Tibial nerve (tissue), 4 donors: ENCODE results near the gene POLL. TPM values are rescaled to one million over a fixed set of nuclear protein-coding genes. Genes with fewer than 3 reads are reported as not detected.

Experiments used
- DNase-seq, 2 donors: peaks; one replicate each; pipeline ENCODE4 v3.0.0-alpha.2; 2019; ENCODE audit warnings: low spot score in 2 of 2
- H3K27ac ChIP-seq, 4 donors: fragments of 200-600 bp; sonication (generic) in 3 of 4; one replicate each; pipeline ENCODE4 v1.5.1; 2017 to 2019; ENCODE audit warnings: mild to moderate bottlenecking in 1 of 4
- H3K27me3 ChIP-seq, 2 donors: fragments of 200-600 bp; sonication (generic) in 1 of 2; one replicate each; pipeline versions ENCODE4 v1.5.1 to v1.6.0; 2017 to 2019
- H3K36me3 ChIP-seq, 3 donors: fragments of 200-600 bp; sonication (generic); one replicate each; pipeline ENCODE4 v1.5.1; 2018 to 2019
- H3K4me1 ChIP-seq, 4 donors: fragments of 200-600 bp; sonication (generic) in 3 of 4; one replicate each; pipeline ENCODE4 v1.5.1; 2017 to 2019
- H3K4me3 ChIP-seq, 4 donors: fragments of 200-600 bp; sonication (generic) in 3 of 4; one replicate each; pipeline ENCODE4 v1.5.1; 2017 to 2019; ENCODE audit warnings: mild to moderate bottlenecking in 1 of 4, moderate library complexity in 1 of 4
- H3K9me3 ChIP-seq, 4 donors: fragments of 200-600 bp; sonication (generic) in 3 of 4; one replicate each; pipeline ENCODE4 v1.5.1; 2017 to 2019
- EP300 ChIP-seq, 2 donors: sonication (generic); formaldehyde crosslinking; IDR thresholded peaks; one replicate each; pipeline ENCODE4 v1.6.1; 2017; ENCODE audit warnings: antibody characterized with exemption in 2 of 2, mild to moderate bottlenecking in 1 of 2
- POLR2A ChIP-seq, 2 donors: fragments of 450-650 bp; IDR thresholded peaks; one replicate each; pipeline ENCODE4 v1.6.1; 2017; ENCODE audit warnings: antibody characterized with exemption in 2 of 2, mild to moderate bottlenecking in 2 of 2, moderate library complexity in 2 of 2
- WGBS, 2 donors: methylation state at CpG; one replicate each; pipeline ENCODE4 v1.1.5; 2018; 5-methylcytosine and 5-hydroxymethylcytosine counted together
- total RNA-seq, 4 donors: library from RNA; depleted of rRNA; stranded (reverse); fragments of >200 nt; gene quantifications; one replicate each; pipeline ENCODE4 v1.1.0, GENCODE V29; 2016
- TF ChIP-seq, protein P1 (sequence below), 5 experiments: fragments of 200-600 bp in 3 of 5; fragments of 450-650 bp in 2 of 5; sonication (generic) in 3 of 5; IDR thresholded peaks; one replicate each; pipeline ENCODE4 v1.5.1; 2016 to 2019; ENCODE audit warnings: antibody characterized with exemption in 5 of 5, mild to moderate bottlenecking in 3 of 5, moderate library complexity in 2 of 5

The POLL gene
- total RNA-seq, 4 donors from 2014 or later: 27.8 to 45.7 (median 35.8) TPM

DNA sequence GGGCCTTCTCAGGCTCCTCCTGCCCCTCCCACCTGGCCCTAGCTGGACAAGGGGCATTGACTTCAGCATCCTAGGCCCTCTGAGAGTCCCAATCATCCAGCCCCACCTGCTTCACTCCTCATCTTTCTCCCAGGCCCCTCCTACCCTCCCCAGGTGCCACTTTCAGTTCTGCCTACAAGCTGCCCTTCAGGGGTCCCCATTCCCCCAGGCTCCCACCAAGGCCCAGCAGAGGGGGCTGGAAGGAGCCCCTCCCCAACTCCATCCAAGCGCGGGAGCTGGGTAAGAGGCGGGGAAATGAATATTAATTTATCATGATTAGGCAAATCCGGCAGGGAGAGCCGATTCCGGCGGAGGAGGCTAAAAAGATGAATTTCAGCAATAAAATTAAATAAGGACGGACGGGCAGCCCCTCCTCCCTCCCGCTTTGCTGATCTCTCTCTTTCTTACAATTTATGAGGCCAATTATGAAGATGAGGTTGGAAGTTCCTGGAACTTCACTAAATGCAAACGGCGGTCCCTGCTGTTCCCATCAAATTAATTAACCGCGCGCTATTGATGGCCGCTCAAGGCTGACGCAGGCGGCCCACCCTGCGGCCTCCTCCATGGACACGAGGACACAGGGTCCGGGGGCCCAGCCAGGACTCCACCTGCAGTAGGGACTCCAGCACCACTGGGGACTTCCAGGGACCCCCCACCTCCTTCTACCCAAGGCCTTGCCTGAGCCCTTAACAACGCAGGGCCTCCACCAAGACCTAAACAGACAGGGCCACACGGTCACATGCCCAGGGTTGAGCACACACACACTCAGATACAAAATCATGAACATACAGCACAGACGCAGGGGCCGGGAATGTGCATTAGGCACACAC, 13.9 kb downstream of the POLL start:
- H3K9me3 ChIP-seq: peaks cover 0 to 16% (median 2%) of the 10 kb centered on the region in 4 donors
- no peak overlapping the region for H3K4me3 ChIP-seq
- TF ChIP-seq, protein P1, sequence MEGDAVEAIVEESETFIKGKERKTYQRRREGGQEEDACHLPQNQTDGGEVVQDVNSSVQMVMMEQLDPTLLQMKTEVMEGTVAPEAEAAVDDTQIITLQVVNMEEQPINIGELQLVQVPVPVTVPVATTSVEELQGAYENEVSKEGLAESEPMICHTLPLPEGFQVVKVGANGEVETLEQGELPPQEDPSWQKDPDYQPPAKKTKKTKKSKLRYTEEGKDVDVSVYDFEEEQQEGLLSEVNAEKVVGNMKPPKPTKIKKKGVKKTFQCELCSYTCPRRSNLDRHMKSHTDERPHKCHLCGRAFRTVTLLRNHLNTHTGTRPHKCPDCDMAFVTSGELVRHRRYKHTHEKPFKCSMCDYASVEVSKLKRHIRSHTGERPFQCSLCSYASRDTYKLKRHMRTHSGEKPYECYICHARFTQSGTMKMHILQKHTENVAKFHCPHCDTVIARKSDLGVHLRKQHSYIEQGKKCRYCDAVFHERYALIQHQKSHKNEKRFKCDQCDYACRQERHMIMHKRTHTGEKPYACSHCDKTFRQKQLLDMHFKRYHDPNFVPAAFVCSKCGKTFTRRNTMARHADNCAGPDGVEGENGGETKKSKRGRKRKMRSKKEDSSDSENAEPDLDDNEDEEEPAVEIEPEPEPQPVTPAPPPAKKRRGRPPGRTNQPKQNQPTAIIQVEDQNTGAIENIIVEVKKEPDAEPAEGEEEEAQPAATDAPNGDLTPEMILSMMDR (IDR thresholded peaks at IDR 0.05): no peak
- TF ChIP-seq EP300 (IDR thresholded peaks at IDR 0.05) (no peak), POLR2A (IDR thresholded peaks at IDR 0.05) (no peak)
- H3K27ac ChIP-seq: no peak overlapping the region
- H3K36me3 ChIP-seq: peaks cover 0 to 43% (median 3%) of the 10 kb centered on the region in 3 donors
- H3K27me3 ChIP-seq: peaks cover 4 to 10% of the 10 kb centered on the region in 2 donors
- WGBS, 2 donors: 71 to 80% methylated on average over 23 to 24 of the region's 25 CpGs
- DNase-seq: no peak
- peaks cover 0 to 20% (median 10%) of the 10 kb centered on the region in 4 donors for H3K4me1 ChIP-seq

DNA sequence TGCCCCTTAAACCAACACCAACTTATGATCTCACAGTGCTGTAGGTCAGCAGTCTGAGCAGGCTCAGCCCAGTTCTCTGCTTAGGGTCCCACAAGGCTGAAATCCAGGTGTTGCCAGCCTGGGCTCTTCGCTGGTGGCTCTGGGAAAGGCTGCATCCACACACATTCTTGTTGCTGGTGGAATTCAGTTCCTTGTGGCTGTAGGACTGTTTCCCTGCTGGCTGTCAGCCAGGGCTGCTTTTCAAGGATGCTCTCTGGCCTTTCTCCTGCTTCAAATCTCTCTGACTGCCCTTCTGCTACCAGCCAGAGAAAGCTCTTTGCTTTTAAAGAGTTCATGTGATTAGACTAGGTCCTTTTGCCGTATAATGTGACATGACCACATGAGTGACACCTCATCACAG, 15.3 kb downstream of the POLL start:
- Histone ChIP-seq H3K36me3 (peaks cover 0 to 29% (median 0%) of the 10 kb centered on the region in 3 donors), H3K27ac (no peak overlapping the region), H3K4me1 (peaks cover 0 to 20% (median 10%) of the 10 kb centered on the region in 4 donors), H3K4me3 (no peak overlapping the region), H3K27me3 (peaks cover 4 to 23% of the 10 kb centered on the region in 2 donors), H3K9me3 (peaks cover 0 to 16% (median 2%) of the 10 kb centered on the region in 4 donors)
- WGBS, 2 donors: 84 to 96% methylated on average over 2 of the region's 2 CpGs
- TF ChIP-seq EP300 (IDR thresholded peaks at IDR 0.05): no peak
- TF ChIP-seq, protein P1 (IDR thresholded peaks at IDR 0.05): no peak
- no peak for TF ChIP-seq POLR2A (IDR thresholded peaks at IDR 0.05)
- no peak for DNase-seq

DNA sequence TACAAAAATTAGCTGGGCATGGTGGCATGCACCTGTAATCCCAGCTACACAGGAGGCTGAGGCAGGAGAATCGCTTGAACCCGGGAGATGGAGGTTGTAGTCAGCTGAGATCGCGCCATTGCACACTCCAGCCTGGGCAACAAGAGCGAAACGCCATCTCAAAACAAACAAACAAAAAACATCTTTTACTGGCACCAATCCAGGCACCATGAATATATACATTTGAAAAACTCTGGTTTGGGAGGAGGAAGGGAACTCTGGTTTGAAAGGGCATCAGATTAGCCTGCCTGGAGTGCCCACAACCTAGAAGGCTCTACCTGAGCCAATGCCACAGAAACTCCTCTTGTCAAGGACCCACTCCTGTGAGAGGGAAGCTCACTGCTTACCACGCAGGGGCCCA, 15.9 kb downstream of the POLL start:
- Histone ChIP-seq H3K27ac (no peak overlapping the region), H3K4me1 (peaks cover 0 to 20% (median 10%) of the 10 kb centered on the region in 4 donors), H3K4me3 (no peak overlapping the region), H3K27me3 (peaks cover 4 to 30% of the 10 kb centered on the region in 2 donors), H3K36me3 (peaks cover 0 to 23% (median 0%) of the 10 kb centered on the region in 3 donors), H3K9me3 (peaks cover 0 to 16% (median 2%) of the 10 kb centered on the region in 4 donors)
- DNase-seq: no peak
- TF ChIP-seq POLR2A (IDR thresholded peaks at IDR 0.05): no peak
- 86% methylated on average over 7 of the region's 7 CpGs for WGBS, 2 donors

DNA sequence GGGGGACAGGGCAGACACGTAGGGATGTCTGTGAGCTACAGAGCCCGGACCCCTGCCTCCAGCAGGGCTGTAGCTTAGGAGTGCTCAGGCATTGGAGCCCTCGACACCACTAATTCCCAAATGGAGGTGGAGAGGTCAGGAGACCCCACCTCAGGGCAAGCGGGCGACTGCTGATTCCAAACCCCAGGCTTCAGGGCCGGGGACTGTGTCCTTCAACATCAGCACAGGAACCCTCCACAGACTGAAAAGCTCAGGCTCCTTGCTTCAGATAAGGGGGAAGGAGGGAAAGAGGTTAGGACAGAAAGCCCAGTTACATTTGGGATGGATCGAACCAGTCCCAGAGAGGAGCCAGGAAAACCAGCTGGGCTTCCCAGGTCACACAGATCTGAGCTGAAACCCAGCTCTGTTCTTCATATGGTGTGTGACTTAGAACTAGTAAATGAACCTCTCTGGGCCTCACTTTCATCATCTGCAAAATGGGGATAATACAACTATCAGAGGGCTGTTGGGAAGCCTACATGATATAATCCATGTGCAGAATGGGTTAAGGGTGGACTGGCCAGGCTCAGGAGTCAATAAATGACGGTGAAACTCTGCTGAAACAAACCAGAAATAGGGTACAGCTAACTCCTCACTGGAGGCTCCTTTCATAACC, 16.7 kb downstream of the POLL start:
- DNase-seq: no peak
- 48 to 57% methylated on average over 8 of the region's 8 CpGs for WGBS, 2 donors
- Histone ChIP-seq H3K27ac (no peak overlapping the region), H3K36me3 (peaks cover 0 to 16% (median 0%) of the 10 kb centered on the region in 3 donors), H3K4me1 (peaks cover 0 to 25% (median 11%) of the 10 kb centered on the region in 4 donors), H3K4me3 (no peak overlapping the region), H3K9me3 (peaks cover 0 to 16% (median 2%) of the 10 kb centered on the region in 4 donors), H3K27me3 (peaks cover 4 to 37% of the 10 kb centered on the region in 2 donors)
- TF ChIP-seq, protein P1 (IDR thresholded peaks at IDR 0.05): no peak
- TF ChIP-seq EP300 (IDR thresholded peaks at IDR 0.05): no peak
- TF ChIP-seq POLR2A (IDR thresholded peaks at IDR 0.05): no peak

DNA sequence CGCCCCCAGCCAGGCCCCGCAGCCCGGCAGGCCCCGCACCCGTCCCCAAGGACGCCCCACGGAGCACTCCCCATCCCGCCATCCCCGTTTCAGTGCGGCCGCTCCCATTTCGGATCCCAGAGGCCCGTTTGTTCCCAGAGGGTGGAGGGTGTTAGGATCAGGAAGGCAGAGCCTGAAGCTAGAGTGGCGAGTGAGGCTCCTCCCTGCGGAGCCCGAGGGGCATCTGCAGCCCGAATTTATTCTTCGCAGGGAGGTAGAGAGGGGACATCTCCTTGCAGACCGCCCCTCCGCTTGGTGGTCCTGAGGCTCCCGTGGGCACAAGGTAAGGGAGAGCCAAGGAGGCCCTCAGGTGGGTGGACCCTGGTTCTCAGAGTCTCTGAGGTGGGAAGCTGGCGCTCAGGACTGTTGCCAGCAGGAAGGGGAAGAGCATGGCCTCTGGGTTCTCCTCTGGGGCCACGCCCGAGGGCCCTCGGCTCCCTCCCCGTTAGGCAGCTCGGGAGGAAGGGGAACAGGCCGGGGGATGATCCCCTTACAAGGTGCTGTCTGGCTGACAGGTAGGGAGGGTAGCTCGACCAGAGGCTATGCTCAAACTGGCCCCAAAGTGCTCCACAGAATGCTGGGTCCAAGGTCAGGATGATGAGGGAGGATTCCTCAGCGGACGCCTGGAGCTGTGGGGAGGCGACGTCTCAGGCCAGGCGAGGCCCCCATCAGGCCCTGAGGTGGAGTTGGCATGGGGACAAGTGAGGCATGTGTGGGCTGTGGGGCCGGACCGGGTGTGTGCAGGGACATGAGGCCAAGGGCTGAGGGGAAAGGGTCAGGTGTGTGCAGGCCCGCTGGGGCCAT, 17.4 kb downstream of the POLL start:
- H3K4me1 ChIP-seq: peaks cover 0 to 29% (median 12%) of the 10 kb centered on the region in 4 donors
- TF ChIP-seq, protein P1 (IDR thresholded peaks at IDR 0.05): no peak
- TF ChIP-seq EP300 (IDR thresholded peaks at IDR 0.05) (no peak), POLR2A (IDR thresholded peaks at IDR 0.05) (no peak)
- 8 to 14% methylated on average over 8 to 27 of the region's 37 CpGs for WGBS, 2 donors
- H3K27me3 ChIP-seq: peaks cover 4 to 44% of the 10 kb centered on the region in 2 donors
- H3K36me3 ChIP-seq: peaks cover 0 to 16% (median 0%) of the 10 kb centered on the region in 3 donors
- H3K9me3 ChIP-seq: peaks cover 0 to 16% (median 2%) of the 10 kb centered on the region in 4 donors
- H3K27ac ChIP-seq: no peak overlapping the region
- DNase-seq: no peak
- peak overlapping the region; percentile 28 to 55 (median 39) for H3K4me3 ChIP-seq
